Nephron (organoid): ENCODE measurements around the gene NIM1K.

ENCODE experiments used
- H3K27ac Mint-ChIP-seq, 3 experiments: 2 replicates each; pipeline ENCODE4 v1.8.0; 2020; ENCODE audit warnings: mixed read lengths in 3 of 3, mild to moderate bottlenecking in 2 of 3, moderate library complexity in 1 of 3
- H3K27me3 Mint-ChIP-seq: 2 replicates; pipeline ENCODE4 v1.8.0; 2021; ENCODE audit warnings: low read depth, mild to moderate bottlenecking, moderate library complexity, mixed read lengths
- H3K36me3 Mint-ChIP-seq: 2 replicates; pipeline ENCODE4 v1.8.0; 2020; ENCODE audit warnings: low read depth, mixed read lengths
- H3K4me1 Mint-ChIP-seq: 2 replicates; pipeline ENCODE4 v1.8.0; 2020; ENCODE audit warnings: mixed read lengths
- H3K4me3 Mint-ChIP-seq, 3 experiments: 2 replicates each; pipeline ENCODE4 v1.8.0; 2020; ENCODE audit warnings: mild to moderate bottlenecking in 3 of 3, mixed read lengths in 3 of 3, moderate library complexity in 2 of 3
- H3K9me3 Mint-ChIP-seq: 2 replicates; pipeline ENCODE4 v1.8.0; 2020; ENCODE audit warnings: mixed read lengths
- CTCF ChIP-seq, 3 experiments: fragments of 200-600 bp; sonication (generic); IDR thresholded peaks; one replicate each; pipeline ENCODE4 v1.5.0; 2021; ENCODE audit warnings: antibody characterized with exemption in 3 of 3; ENCODE audit not compliant: unreplicated experiment in 3 of 3

Gene NIM1K

GRCh38 chr5:43150748-43151147 is 41.3 kb upstream of the NIM1K start:
- Mint-ChIP-seq H3K27ac (no peak overlapping the region), H3K9me3 (no peaks in the 10 kb centered on the region), H3K36me3 (peaks cover 25% of the 10 kb centered on the region), H3K4me1 (peaks cover under 1% of the 10 kb centered on the region), H3K27me3 (no peaks in the 10 kb centered on the region), H3K4me3 (no peak overlapping the region)
- TF ChIP-seq CTCF (IDR thresholded peaks at IDR 0.05; ENCODE audit: unreplicated experiment in 3 of 3), result no peak

GRCh38 chr5:43152946-43153345 is 39.1 kb upstream of the NIM1K start:
- no peak for TF ChIP-seq CTCF (IDR thresholded peaks at IDR 0.05; ENCODE audit: unreplicated experiment in 3 of 3)
- no peak overlapping the region for H3K4me3 Mint-ChIP-seq
- H3K9me3 Mint-ChIP-seq, result no peaks in the 10 kb centered on the region
- no peaks in the 10 kb centered on the region for H3K27me3 Mint-ChIP-seq
- peaks cover 23% of the 10 kb centered on the region for H3K36me3 Mint-ChIP-seq
- H3K27ac Mint-ChIP-seq, result no peak overlapping the region
- peaks cover 9% of the 10 kb centered on the region for H3K4me1 Mint-ChIP-seq

GRCh38 chr5:43154469-43154868 is 37.6 kb upstream of the NIM1K start:
- TF ChIP-seq CTCF (IDR thresholded peaks at IDR 0.05; ENCODE audit: unreplicated experiment in 3 of 3), result no peak
- H3K36me3 Mint-ChIP-seq, result peaks cover 23% of the 10 kb centered on the region
- H3K27me3 Mint-ChIP-seq, result no peaks in the 10 kb centered on the region
- H3K9me3 Mint-ChIP-seq, result no peaks in the 10 kb centered on the region
- H3K27ac Mint-ChIP-seq, result peak overlapping the region in 1 of 3 experiments; percentile 35
- peaks cover 9% of the 10 kb centered on the region for H3K4me1 Mint-ChIP-seq
- no peak overlapping the region for H3K4me3 Mint-ChIP-seq

- Mint-ChIP-seq H3K4me1 (peaks cover 9% of the 10 kb centered on the region), H3K9me3 (no peaks in the 10 kb centered on the region), H3K4me3 (no peak overlapping the region), H3K36me3 (peaks cover 22% of the 10 kb centered on the region), H3K27ac (no peak overlapping the region), H3K27me3 (no peaks in the 10 kb centered on the region)
- TF ChIP-seq CTCF (IDR thresholded peaks at IDR 0.05; ENCODE audit: unreplicated experiment in 3 of 3), result no peak
Observed at GRCh38 chr5:43155394-43156096, 36.5 kb upstream of the NIM1K start.

- Mint-ChIP-seq H3K4me1 (peaks cover 9% of the 10 kb centered on the region), H3K36me3 (peaks cover 29% of the 10 kb centered on the region), H3K9me3 (no peaks in the 10 kb centered on the region), H3K4me3 (no peak overlapping the region), H3K27ac (no peak overlapping the region), H3K27me3 (no peaks in the 10 kb centered on the region)
- no peak for TF ChIP-seq CTCF (IDR thresholded peaks at IDR 0.05; ENCODE audit: unreplicated experiment in 3 of 3)
Observed at GRCh38 chr5:43156388-43156787, 35.6 kb upstream of the NIM1K start.

GRCh38 chr5:43157068-43157467 is 35.0 kb upstream of the NIM1K start:
- Mint-ChIP-seq H3K9me3 (no peaks in the 10 kb centered on the region), H3K4me3 (no peak overlapping the region), H3K4me1 (peaks cover 9% of the 10 kb centered on the region), H3K27me3 (no peaks in the 10 kb centered on the region), H3K36me3 (peaks cover 34% of the 10 kb centered on the region), H3K27ac (no peak overlapping the region)
- no peak for TF ChIP-seq CTCF (IDR thresholded peaks at IDR 0.05; ENCODE audit: unreplicated experiment in 3 of 3)
